Left lung (tissue), 10 donors: ENCODE data around the gene AUP1. TPM values are rescaled to one million over a fixed set of nuclear protein-coding genes. Genes with fewer than 3 reads are reported as not detected.
A peak's percentile ranks its signal among the peaks of the same experiment; 100 is the strongest.

Experiments used
- ATAC-seq: fragments of 200-7000 bp; cut with Tn5 transposase; one replicate; pipeline ENCODE4 v1.9.1; 2020; ENCODE audit warnings: moderate library complexity
- DNase-seq, 4 donors: peaks; one replicate each; pipeline ENCODE4 v3.0.0-alpha.2; 2013 to 2020
- H3K27ac ChIP-seq, 2 donors: fragments of 200-600 bp; sonication (generic) in 1 of 2; one replicate each; pipeline versions ENCODE4 v1.5.0 to v1.8.0; 2020 to 2021
- H3K27me3 ChIP-seq, 2 donors: fragments of 200-600 bp; sonication (generic) in 1 of 2; one replicate each; pipeline versions ENCODE4 v1.5.0 to v1.8.0; 2020 to 2021
- H3K36me3 ChIP-seq, 2 donors: fragments of 200-600 bp; sonication (generic) in 1 of 2; one replicate each; pipeline versions ENCODE4 v1.5.0 to v1.8.0; 2020 to 2021
- H3K4me1 ChIP-seq, 2 donors: fragments of 200-600 bp; one replicate each; pipeline ENCODE4 v1.8.0; 2021
- H3K4me3 ChIP-seq, 2 donors: fragments of 200-600 bp; sonication (generic) in 1 of 2; one replicate each; pipeline versions ENCODE4 v1.5.0 to v1.8.0; 2020 to 2021; ENCODE audit warnings: mild to moderate bottlenecking in 1 of 2
- H3K9me3 ChIP-seq, 2 donors: fragments of 200-600 bp; sonication (generic) in 1 of 2; one replicate each; pipeline versions ENCODE4 v1.5.0 to v1.8.0; 2020 to 2021
- intact Hi-C, 2 donors: fragments of 100-400 bp; cut with DNase I; formaldehyde crosslinking; loops; one replicate each; pipeline versions ENCODE4 v1.11.2 to v1.14.2; 2022
- polyA plus RNA-seq, 6 donors: library from polyadenylated mRNA; unstranded; fragments of 120-200 nt; gene quantifications; one replicate each; pipeline ENCODE4 v1.2.1, GENCODE V29; 2013; ENCODE audit not compliant: insufficient read length in 6 of 6
- total RNA-seq, 2 donors: library from RNA; stranded (reverse); fragmentation: NEBNext Ultra II Directional; extraction: Animal tissue kit (Norgen Biotek cat#: 25700); gene quantifications; one replicate each; pipeline ENCODE4 v1.2.1, GENCODE V29; 2021
- TF ChIP-seq, protein P1 (sequence below), 2 donors: fragments of 200-600 bp; sonication (generic) in 1 of 2; IDR thresholded peaks; one replicate each; pipeline versions ENCODE4 v1.5.0 to v1.8.0; 2021; ENCODE audit warnings: antibody characterized with exemption in 2 of 2
- donor health status: DM: no; HTN: yes; CAD: no.
- donor health status: DM: no; HTN: no; CAD: no.

The AUP1 gene
- total and polyA plus RNA-seq, 8 donors = 82.1 to 132 (median 96.1) TPM

DNA sequence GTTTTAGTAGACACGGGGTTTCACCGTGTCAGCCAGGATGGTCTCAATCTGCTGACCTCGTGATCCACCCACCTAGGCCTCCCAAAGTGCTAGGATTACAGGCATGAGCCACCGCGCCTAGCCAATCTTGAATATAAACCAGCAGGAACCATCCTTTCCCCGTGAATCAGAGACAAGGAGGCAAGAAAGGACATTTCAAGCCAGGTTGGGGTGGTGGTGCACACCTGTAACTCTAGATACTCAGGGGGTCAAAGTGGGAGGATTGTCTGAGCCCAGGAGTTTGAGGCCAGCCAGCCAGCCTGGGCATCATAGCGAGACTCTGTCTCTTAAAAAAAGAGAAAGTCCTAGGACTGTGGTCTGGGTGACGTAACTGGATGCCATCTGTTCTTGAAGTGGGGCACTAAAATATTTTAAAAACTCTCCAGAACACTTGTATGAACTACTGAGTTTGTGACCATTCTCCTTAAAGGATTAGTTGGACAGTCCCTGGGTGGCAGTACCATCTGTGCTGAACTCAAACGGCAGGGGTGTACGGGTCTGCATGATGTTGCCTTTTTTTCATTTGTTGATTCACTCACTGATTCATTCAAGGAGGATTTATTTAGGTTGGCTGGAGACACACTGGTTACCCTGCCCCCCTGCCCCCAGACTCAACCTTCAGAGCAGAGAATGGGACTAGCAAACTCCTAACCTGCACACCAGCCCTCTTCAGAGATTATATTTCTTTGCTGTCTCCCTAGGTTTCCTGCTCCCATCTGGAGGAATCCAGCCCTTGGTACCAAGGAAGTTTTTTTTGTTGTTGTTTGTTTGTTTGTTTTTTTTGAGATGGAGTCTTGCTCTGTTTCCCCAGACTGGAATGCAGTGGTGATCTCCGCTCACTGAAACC is 18.2 kb downstream of the AUP1 start:
- no peak overlapping the region for H3K4me3 ChIP-seq
- peaks cover 16 to 42% of the 10 kb centered on the region in 2 donors for H3K4me1 ChIP-seq
- peaks cover 75 to 83% of the 10 kb centered on the region in 2 donors for H3K27me3 ChIP-seq
- H3K9me3 ChIP-seq = no peaks in the 10 kb centered on the region
- peaks cover 0 to under 1% of the 10 kb centered on the region in 2 donors for H3K36me3 ChIP-seq
- no peak overlapping the region for H3K27ac ChIP-seq
- intact Hi-C loops = no loop called here
- DNase-seq = no peak
- TF ChIP-seq, protein P1, sequence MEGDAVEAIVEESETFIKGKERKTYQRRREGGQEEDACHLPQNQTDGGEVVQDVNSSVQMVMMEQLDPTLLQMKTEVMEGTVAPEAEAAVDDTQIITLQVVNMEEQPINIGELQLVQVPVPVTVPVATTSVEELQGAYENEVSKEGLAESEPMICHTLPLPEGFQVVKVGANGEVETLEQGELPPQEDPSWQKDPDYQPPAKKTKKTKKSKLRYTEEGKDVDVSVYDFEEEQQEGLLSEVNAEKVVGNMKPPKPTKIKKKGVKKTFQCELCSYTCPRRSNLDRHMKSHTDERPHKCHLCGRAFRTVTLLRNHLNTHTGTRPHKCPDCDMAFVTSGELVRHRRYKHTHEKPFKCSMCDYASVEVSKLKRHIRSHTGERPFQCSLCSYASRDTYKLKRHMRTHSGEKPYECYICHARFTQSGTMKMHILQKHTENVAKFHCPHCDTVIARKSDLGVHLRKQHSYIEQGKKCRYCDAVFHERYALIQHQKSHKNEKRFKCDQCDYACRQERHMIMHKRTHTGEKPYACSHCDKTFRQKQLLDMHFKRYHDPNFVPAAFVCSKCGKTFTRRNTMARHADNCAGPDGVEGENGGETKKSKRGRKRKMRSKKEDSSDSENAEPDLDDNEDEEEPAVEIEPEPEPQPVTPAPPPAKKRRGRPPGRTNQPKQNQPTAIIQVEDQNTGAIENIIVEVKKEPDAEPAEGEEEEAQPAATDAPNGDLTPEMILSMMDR (IDR thresholded peaks at IDR 0.05) = no peak
- no peak for ATAC-seq

DNA sequence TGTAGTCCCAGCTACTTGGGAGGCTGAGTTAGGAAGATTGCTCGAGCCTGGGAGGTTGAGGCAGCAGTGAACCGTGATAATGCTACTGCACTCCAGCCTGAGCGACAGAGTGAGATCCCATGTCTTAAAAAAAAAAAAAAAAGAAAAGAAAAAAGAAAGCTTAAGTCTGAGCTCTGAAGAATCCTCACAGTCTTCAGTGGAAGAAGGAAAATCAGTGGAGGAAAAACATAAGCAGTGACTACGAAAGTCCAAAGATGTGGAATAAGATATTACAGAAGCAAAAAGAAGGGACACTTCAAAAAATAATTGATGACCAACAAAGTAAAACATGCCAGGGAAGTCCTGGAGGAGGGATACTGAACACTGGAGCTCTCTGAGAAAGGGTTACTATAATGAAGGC is 19.2 kb downstream of the AUP1 start:
- Histone ChIP-seq H3K27ac (no peak overlapping the region), H3K4me1 (peaks cover 21 to 42% of the 10 kb centered on the region in 2 donors), H3K36me3 (peaks cover 0 to 12% of the 10 kb centered on the region in 2 donors), H3K4me3 (no peak overlapping the region), H3K9me3 (no peaks in the 10 kb centered on the region), H3K27me3 (peaks cover 64 to 73% of the 10 kb centered on the region in 2 donors)
- ATAC-seq = no peak
- intact Hi-C loops = no loop called here
- TF ChIP-seq, protein P1 (IDR thresholded peaks at IDR 0.05) = no peak
- no peak for DNase-seq

DNA sequence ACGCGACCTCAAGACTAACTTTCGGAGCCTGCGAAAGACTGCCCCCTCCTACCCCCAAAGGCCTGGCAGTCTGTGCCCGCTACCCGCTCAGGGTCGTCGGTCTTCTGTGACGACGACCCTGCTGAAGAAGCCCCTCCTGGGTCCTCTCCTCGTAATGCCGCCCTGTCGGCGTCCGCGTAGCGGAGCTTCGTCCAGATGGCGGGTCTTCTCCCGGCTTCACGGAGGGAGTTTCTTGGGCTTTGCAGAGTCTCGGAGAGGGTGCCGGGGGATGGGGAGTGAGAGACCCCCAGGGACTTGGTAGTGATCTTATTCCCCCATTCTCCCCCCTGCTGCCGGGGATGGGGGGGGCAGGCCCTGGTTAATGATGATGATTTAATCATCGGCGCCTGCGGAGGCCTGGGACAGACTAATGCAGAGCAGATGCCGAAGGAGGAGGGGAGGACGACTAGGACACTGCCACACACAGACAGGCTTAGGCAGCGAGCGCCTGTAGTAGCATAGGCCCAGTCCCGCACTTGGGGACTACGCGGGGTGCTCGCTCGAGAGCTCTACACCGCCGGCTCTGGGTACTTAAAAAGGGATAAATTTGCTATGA is 21.5 kb downstream of the AUP1 start:
- Histone ChIP-seq H3K4me3 (peak overlapping the region; percentile 52 to 79), H3K36me3 (peaks cover 0 to 18% of the 10 kb centered on the region in 2 donors), H3K27ac (peak overlapping the region; percentile 98), H3K9me3 (no peaks in the 10 kb centered on the region), H3K27me3 (peaks cover 41 to 57% of the 10 kb centered on the region in 2 donors), H3K4me1 (peaks cover 24 to 47% of the 10 kb centered on the region in 2 donors)
- ATAC-seq (peak; percentile 31), DNase-seq (no peak)
- intact Hi-C loops = no loop called here
- TF ChIP-seq, protein P1 (IDR thresholded peaks at IDR 0.05) = no peak

GRCh38 chr2:74507145-74507925 is 22.2 kb downstream of the AUP1 start, which contains the start of gene PCGF1:
TSS of gene PCGF1 (minus strand) at chr2:74507695. CDS start at chr2:74507668, 27 bp downstream.
- intact Hi-C loops = no loop called here
- Histone ChIP-seq H3K9me3 (no peaks in the 10 kb centered on the region), H3K36me3 (peaks cover 0 to 18% of the 10 kb centered on the region in 2 donors), H3K27ac (peak within 1 kb of the TSS; percentile 98), H3K4me3 (peak within 1 kb of the TSS; percentile 52 to 79), H3K4me1 (peaks cover 24 to 52% of the 10 kb centered on the region in 2 donors), H3K27me3 (peaks cover 34 to 57% of the 10 kb centered on the region in 2 donors)
- DNase-seq (peak; percentile 96 to 100 (median 99)), ATAC-seq (peak; percentile 91)
- TF ChIP-seq, protein P1 (IDR thresholded peaks at IDR 0.05) = peak in 1 of 2 donors; percentile 32
